IPS-18c (cell line): Measurements from ENCODE around the gene ITGA5.

ENCODE experiments used
- H3K4me3 ChIP-seq: 2 replicates; pipeline ENCODE4 v1.7.0; 2013; ENCODE audit warnings: low read depth, mild to moderate bottlenecking, low read length, moderate library complexity; ENCODE audit not compliant: insufficient read depth
- H3K9me3 ChIP-seq: one replicate; pipeline ENCODE4 v1.6.1; 2013; ENCODE audit warnings: mild to moderate bottlenecking, low read length, moderate library complexity; ENCODE audit not compliant: control insufficient read depth, insufficient read depth

Gene ITGA5

GRCh38 chr12:54384591-54385041 lies 34.5 kb downstream of the ITGA5 start, which contains the start of gene ZNF385A:
ZNF385A (minus strand) TSS chr12:54384733; CDS start chr12:54384514, 219 bp downstream.
- peak within 1 kb of the TSS; percentile 36 for H3K4me3 ChIP-seq
- peaks cover 2% of the 10 kb centered on the region for H3K9me3 ChIP-seq

- H3K4me3 ChIP-seq: no peak overlapping the region
- no peaks in the 10 kb centered on the region for H3K9me3 ChIP-seq
These were observed 35.9 kb downstream of the ITGA5 start for GRCh38 chr12:54383041-54383609.

- H3K9me3 ChIP-seq: no peaks in the 10 kb centered on the region
- H3K4me3 ChIP-seq: no peak overlapping the region
These were observed 37.9 kb downstream of the ITGA5 start for GRCh38 chr12:54381136-54381535.

- peak overlapping the region; percentile 51 for H3K4me3 ChIP-seq
These were observed 39.5 kb downstream of the ITGA5 start for GRCh38 chr12:54379398-54380201.

GRCh38 chr12:54378796-54379397 lies 40.2 kb downstream of the ITGA5 start:
- peak overlapping the region; percentile 51 for H3K4me3 ChIP-seq
- H3K9me3 ChIP-seq: no peaks in the 10 kb centered on the region

More at GRCh38 chr12:54379398-54380201, 39.5 kb downstream of the ITGA5 start:
- H3K9me3 ChIP-seq: no peaks in the 10 kb centered on the region

- no peak overlapping the region for H3K4me3 ChIP-seq
- H3K9me3 ChIP-seq: no peaks in the 10 kb centered on the region
These were observed 41.1 kb downstream of the ITGA5 start for GRCh38 chr12:54377797-54378515.

GRCh38 chr12:54377007-54377406 lies 42.1 kb downstream of the ITGA5 start:
- Histone ChIP-seq H3K9me3 (no peaks in the 10 kb centered on the region), H3K4me3 (no peak overlapping the region)

- Histone ChIP-seq H3K9me3 (no peaks in the 10 kb centered on the region), H3K4me3 (no peak overlapping the region)
These were observed 42.5 kb downstream of the ITGA5 start for GRCh38 chr12:54376596-54376995.

GRCh38 chr12:54375259-54375579 lies 43.8 kb downstream of the ITGA5 start:
- Histone ChIP-seq H3K4me3 (no peak overlapping the region), H3K9me3 (no peaks in the 10 kb centered on the region)

GRCh38 chr12:54374562-54375258 lies 44.4 kb downstream of the ITGA5 start:
- Histone ChIP-seq H3K9me3 (no peaks in the 10 kb centered on the region), H3K4me3 (no peak overlapping the region)

- H3K9me3 ChIP-seq: no peaks in the 10 kb centered on the region
- no peak overlapping the region for H3K4me3 ChIP-seq
These were observed 45.2 kb downstream of the ITGA5 start for GRCh38 chr12:54373649-54374561.

GRCh38 chr12:54372113-54372806 lies 46.8 kb downstream of the ITGA5 start:
- H3K4me3 ChIP-seq: no peak overlapping the region
- H3K9me3 ChIP-seq: no peaks in the 10 kb centered on the region

- Histone ChIP-seq H3K4me3 (no peak overlapping the region), H3K9me3 (no peaks in the 10 kb centered on the region)
These were observed 47.5 kb downstream of the ITGA5 start for GRCh38 chr12:54371328-54372112.

GRCh38 chr12:54370171-54370730 lies 48.8 kb downstream of the ITGA5 start:
- H3K9me3 ChIP-seq: no peaks in the 10 kb centered on the region
- H3K4me3 ChIP-seq: peak overlapping the region; percentile 31
